Measurements from ENCODE around the gene TFIP11. TPM values are rescaled to one million over a fixed set of nuclear protein-coding genes. Genes with fewer than 3 reads are reported as not detected.

TFIP11 gene
- total and polyA plus RNA-seq, 9 of the 15 experiments (the other 6 are each of a cell fraction or from before 2014, with no cell fraction given): 11.5 to 38.1 (median 25.2) TPM

- intact Hi-C loops (cut with micrococcal nuclease): no loop called here
- CTCF ChIA-PET (ENCODE audit: low intra/inter-chr PET ratio): no interaction called here
- no peak overlapping the region for H2AFZ ChIP-seq (ENCODE audit: low read depth, low read length)
These were observed 49.6 kb downstream of the TFIP11 start for GRCh38 chr22:26462641-26463040.

More at GRCh38 chr22:26462641-26463040, 49.6 kb downstream of the TFIP11 start:
- no peak for TF ChIP-seq RBM14 (IDR thresholded peaks at IDR 0.05; ENCODE audit: borderline replicate concordance, insufficient read depth, low read depth, low read length)
- no peak for TF ChIP-seq STAT5B (CRISPR knock-in tag; IDR thresholded peaks at IDR 0.05)
- no peak for TF ChIP-seq E2F3 (CRISPR knock-in tag; IDR thresholded peaks at IDR 0.05)
- TF ChIP-seq TBP (optimal IDR thresholded peaks at IDR 0.05; ENCODE audit: low read depth, low read length): no peak
- no peak for TF ChIP-seq ZNF445 (CRISPR knock-in tag; IDR thresholded peaks at IDR 0.05; ENCODE audit: low read depth)
- no peak for TF ChIP-seq SMARCE1 (IDR thresholded peaks at IDR 0.05)
- no peak for TF ChIP-seq ZNF639 (CRISPR knock-in tag; conservative IDR thresholded peaks at IDR 0.05 in 1 of 2, IDR thresholded peaks at IDR 0.05 in 1 of 2)
- no peak for TF ChIP-seq SIN3A (IDR thresholded peaks at IDR 0.05; ENCODE audit: borderline replicate concordance in 2 of 2, control insufficient read depth in 1 of 2, low read depth in 2 of 2, low read length in 2 of 2)
- no peak for TF ChIP-seq JUND (IDR thresholded peaks at IDR 0.05; ENCODE audit: borderline replicate concordance, low read depth, low read length)
- TF ChIP-seq JUND (tag; IDR thresholded peaks at IDR 0.05; ENCODE audit: borderline replicate concordance, low read depth, low read length): no peak
- no peak for TF ChIP-seq PATZ1 (CRISPR knock-in tag; IDR thresholded peaks at IDR 0.05; ENCODE audit: borderline replicate concordance)
- TF ChIP-seq ATF7 (IDR thresholded peaks at IDR 0.05): no peak
- no peak for TF ChIP-seq PRMT5 (CRISPR knock-in tag; IDR thresholded peaks at IDR 0.05)
- no peak for TF ChIP-seq ZNF277 (CRISPR knock-in tag; IDR thresholded peaks at IDR 0.05; ENCODE audit: borderline replicate concordance)
- no peak for TF ChIP-seq TEAD1 (CRISPR knock-in tag; IDR thresholded peaks at IDR 0.05)
- TF ChIP-seq HDAC1 (IDR thresholded peaks at IDR 0.05): no peak
- no peak for TF ChIP-seq DIDO1 (tag; IDR thresholded peaks at IDR 0.05; ENCODE audit: low read depth)
- TF ChIP-seq XRCC4 (IDR thresholded peaks at IDR 0.05; ENCODE audit: extremely low read depth, insufficient read depth, insufficient read length): no peak
- TF ChIP-seq LCOR (CRISPR knock-in tag; IDR thresholded peaks at IDR 0.05): no peak
- no peaks in the 10 kb centered on the region for H3K27me3 ChIP-seq (ENCODE audit: control insufficient read depth in 2 of 2, insufficient read depth in 2 of 2, low read length in 2 of 2)
- WGBS (ENCODE audit: insufficient coverage, low coverage, missing lambda C conversion rate): 59% methylated on average over 3 of the region's 3 CpGs
- BruUV-seq (replicated peaks): no TSS peak
- peaks cover 11% of the 10 kb centered on the region; the same call in 1 of the 3 replicates for H3K79me2 ChIP-seq (ENCODE audit: control insufficient read depth, insufficient read depth, low read length)
- no peak overlapping the region for H3K4me3 ChIP-seq
- peaks cover 92% of the 10 kb centered on the region; the same call in 2 of the 3 replicates for H3K36me3 ChIP-seq (ENCODE audit: control insufficient read depth, insufficient read depth, low read length)
- H3K4me2 ChIP-seq (ENCODE audit: insufficient read depth, low read length): no peak overlapping the region
- H3K27ac ChIP-seq (ENCODE audit: extremely low read depth, low read depth, low read length): no peak overlapping the region
- ATAC-seq (no peak), FAIRE-seq (no peak), DNase-seq (ENCODE audit: extremely low read depth in 1 of 4, low spot score in 3 of 4) (no peak)
- H3K9ac ChIP-seq (ENCODE audit: insufficient read depth in 1 of 2, low read depth in 2 of 2, low read length in 2 of 2): no peak overlapping the region
- H3K4me1 ChIP-seq (replicated peaks in 1 of 2; ENCODE audit: control insufficient read depth in 2 of 2, insufficient read depth in 2 of 2, low read length in 2 of 2): peaks cover 0 to 5% of the 10 kb centered on the region in 2 experiments; a peak in 3 of 5 replicates
- H3K9me3 ChIP-seq (replicated peaks; ENCODE audit: control insufficient read depth, insufficient read depth, low read depth, low read length): no peaks in the 10 kb centered on the region
- in situ Hi-C loops (cut with MboI): loop anchor here (5.0 kb wide), 1 partner anchor 60 kb away; no protein-coding TSS in a partner anchor
- H4K20me1 ChIP-seq (replicated peaks; ENCODE audit: control insufficient read depth, insufficient read depth, low read length): no peaks in the 10 kb centered on the region; the same call in 1 of the 2 replicates
- H3K9me1 ChIP-seq (ENCODE audit: control insufficient read depth, insufficient read depth, low read length): no peaks in the 10 kb centered on the region
- POLR2A ChIA-PET: interaction anchor here (0.5 kb wide), 1 partner anchor 50 kb away, joined by 3 read pairs; no protein-coding TSS in a partner anchor
